ENCODE measurements around the gene PTGIS.
"Not testable (repeated sequence)": the region's sequence is repeated elsewhere in the genome, so short reads cannot be mapped to it uniquely, and the experiment has no call there.

PTGIS gene

GRCh38 chr20:49567421-49568277 is at the start of gene PTGIS:
TSS of gene PTGIS (minus strand) at chr20:49568137. CDS start at chr20:49568116, 21 bp downstream.
- no peak for DNase-seq

- not testable (repeated sequence) for DNase-seq
These were observed 49.5 kb upstream of the PTGIS start for GRCh38 chr20:49617394-49617793.

- DNase-seq: no peak
These were observed 48.4 kb upstream of the PTGIS start for GRCh38 chr20:49616154-49617007.

GRCh38 chr20:49615401-49616153 is 47.6 kb upstream of the PTGIS start:
- no peak for DNase-seq

- not testable (repeated sequence) for DNase-seq
These were observed 47.1 kb upstream of the PTGIS start for GRCh38 chr20:49615051-49615400.

- no peak for DNase-seq
These were observed 46.6 kb upstream of the PTGIS start for GRCh38 chr20:49614338-49615050.

GRCh38 chr20:49612127-49612738 is 44.3 kb upstream of the PTGIS start:
- no peak for DNase-seq

DNA sequence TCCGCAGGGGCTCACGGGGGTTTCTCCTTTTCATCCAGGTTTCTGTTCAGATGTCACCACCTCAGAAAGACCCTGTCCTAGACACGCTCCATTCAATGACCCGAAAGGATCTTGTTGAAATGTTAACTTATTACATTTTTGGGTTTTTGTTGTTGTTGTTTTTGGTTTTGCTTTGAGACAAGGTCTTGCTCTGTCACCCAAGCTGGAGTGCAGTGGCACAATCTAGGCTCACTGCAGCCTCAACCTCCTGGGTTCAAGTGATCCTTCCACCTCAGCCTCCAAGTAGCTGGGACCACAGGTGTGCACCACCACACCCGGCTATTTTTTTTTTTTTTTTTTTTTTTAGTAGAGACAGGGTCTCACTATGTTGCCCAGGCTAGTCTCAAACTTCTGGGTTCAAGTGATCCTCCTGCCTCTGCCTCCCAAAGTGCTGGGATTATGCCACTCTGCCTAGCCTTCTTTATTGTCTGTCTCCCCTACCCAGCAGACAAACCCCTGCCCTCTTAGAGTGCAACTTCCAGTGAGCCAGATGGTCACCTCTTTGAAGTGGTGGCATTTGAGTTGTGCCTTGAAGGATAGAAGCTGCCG is 43.7 kb upstream of the PTGIS start:
- DNase-seq: not testable (repeated sequence)

DNA sequence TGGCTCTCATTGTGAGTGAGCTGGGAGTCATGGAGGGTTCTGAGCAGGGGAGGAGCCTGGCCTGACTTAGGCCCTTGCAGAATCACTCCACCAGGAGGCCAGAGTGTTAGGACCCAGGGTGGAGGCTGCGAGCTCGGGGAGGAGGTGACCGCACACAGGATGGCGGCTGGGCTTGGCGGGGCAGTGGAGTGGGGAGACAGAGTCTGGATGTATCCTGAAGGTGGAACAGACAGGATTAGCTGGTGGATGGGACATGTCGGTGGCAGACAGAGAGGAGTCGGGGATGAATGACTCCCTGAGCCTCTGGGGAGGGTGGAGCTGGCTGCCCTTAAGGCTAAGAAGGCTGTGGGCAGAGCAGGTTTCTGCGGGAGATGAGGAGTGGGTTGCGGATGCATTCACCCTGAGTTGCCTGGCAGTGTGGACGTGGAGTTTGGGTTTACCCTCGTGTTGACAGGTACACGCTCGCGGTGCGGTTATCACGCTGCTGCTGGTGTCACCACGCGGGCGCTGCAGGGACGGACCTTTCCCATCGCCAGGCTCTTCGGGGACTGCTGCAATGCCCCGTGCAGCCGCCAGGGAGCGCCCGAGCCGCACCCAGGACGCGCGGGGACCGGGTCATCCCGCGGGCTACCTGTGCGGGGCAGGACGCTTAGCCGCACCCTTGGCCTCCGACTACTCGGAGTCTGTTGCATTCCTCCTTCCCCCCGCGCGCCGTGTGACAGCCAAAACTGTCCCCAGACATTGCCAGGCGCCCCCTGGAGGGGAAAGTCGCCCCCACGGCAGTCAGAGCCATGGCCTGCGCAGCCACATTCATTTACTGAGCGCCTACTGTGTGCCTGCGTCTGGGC is 43.0 kb upstream of the PTGIS start:
- DNase-seq: peak; percentile 90

GRCh38 chr20:49608752-49609670 is 41.1 kb upstream of the PTGIS start:
- peak; percentile 84 for DNase-seq

DNA sequence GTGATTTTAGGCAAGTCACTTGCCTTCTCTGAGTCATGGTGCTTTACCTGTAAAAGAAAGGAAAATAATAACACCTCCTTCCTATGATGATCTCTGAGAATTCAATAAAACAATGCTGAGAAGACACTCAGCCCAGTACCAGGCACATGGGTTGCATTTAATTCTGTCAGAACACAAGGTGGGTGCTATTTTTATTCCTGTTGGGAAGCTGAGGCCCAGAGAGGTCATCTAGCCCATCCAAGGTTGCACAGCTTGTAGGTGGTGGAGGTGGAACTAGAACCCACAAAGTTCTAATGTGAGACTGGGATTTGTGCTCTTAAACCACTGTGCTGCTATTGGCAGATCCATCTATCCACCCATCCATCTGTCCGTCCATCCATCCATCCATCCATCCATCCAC is 39.6 kb upstream of the PTGIS start:
- DNase-seq: no peak

- DNase-seq: no peak
These were observed 35.3 kb upstream of the PTGIS start for GRCh38 chr20:49603209-49603627.

DNA sequence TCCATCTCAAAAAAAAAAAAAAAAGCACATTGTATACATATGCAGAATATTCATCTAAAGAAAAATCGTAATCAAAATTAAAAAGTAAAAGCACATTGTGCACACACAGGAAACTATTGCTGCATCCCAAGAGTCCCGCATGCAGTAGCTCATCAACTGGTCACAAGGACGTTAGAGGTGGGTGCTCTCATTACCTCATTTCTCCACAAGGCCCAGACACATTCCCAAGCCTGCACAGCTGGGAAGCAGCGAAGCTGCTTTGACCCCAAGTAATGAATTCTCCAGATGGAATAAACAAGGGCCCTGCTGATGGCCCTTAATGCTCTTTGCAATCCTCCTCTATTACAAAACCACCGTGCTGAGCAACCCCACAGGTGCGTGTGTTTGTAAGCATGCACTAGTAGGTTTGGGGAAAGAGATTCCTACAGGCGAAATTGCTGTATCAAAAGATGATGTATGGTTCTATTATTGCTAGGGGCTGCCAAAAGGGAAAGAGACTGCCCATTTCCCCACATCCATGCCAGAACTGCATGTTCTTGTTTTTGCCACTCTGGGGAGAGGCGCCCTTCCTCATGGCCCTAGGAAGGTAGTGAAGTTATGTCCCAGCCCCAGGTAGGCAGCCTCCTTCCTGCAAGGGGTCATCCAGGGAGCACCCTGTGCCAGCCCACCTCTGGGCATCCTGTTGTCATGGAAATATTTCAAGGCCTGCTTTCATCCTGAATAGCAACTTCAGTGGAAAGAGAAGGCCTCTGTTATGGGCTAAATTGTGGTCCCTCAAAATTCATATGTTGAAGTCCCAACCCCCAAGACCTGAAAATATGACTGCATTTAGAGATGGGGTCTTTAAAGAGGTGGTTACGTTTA is 34.6 kb upstream of the PTGIS start:
- no peak for DNase-seq

GRCh38 chr20:49601153-49601924 is 33.4 kb upstream of the PTGIS start:
- no peak for DNase-seq

- DNase-seq: no peak
These were observed 31.8 kb upstream of the PTGIS start for GRCh38 chr20:49599746-49600113.

GRCh38 chr20:49597825-49598395 is 30.0 kb upstream of the PTGIS start:
- no peak for DNase-seq

GRCh38 chr20:49595811-49596561 is 28.0 kb upstream of the PTGIS start:
- peak; percentile 93 for DNase-seq

All from activated CD4-positive, alpha-beta T cell treated with anti-CD3 and anti-CD28 coated beads, Interleukin-2, Interleukin-6, amounts not matched to agents 100 ng/mL and 50 ng/mL, durations not matched to agents 16 hours and 8 hours (primary cell).